Esophagus squamous epithelium (tissue), 5 donors: Measurements from ENCODE around the gene NAA80. TPM values are rescaled to one million over a fixed set of nuclear protein-coding genes. Genes with fewer than 3 reads are reported as not detected.

Experiments
- DNase-seq: peaks from one replicate; lab custom pipeline; 2025; lab: John Stamatoyannopoulos, UW
- H3K27ac ChIP-seq, 4 donors: fragments of 200-600 bp; sonication (generic); one replicate each; pipeline ENCODE4 v1.5.1; 2016 to 2019; ENCODE audit warnings: mild to moderate bottlenecking in 1 of 4
- H3K27me3 ChIP-seq, 4 donors: fragments of 200-600 bp; sonication (generic); 1 replicate in 3 of 4; 2 replicates in 1 of 4; pipeline versions ENCODE4 v1.5.1 to v1.6.0; 2017 to 2021; ENCODE audit warnings: antibody characterized with exemption in 1 of 4
- H3K36me3 ChIP-seq, 3 donors: fragments of 200-600 bp; sonication (generic); one replicate each; pipeline ENCODE4 v1.5.1; 2016 to 2019
- H3K4me1 ChIP-seq, 3 donors: fragments of 200-600 bp; sonication (generic); one replicate each; pipeline ENCODE4 v1.5.1; 2017 to 2019
- H3K4me3 ChIP-seq, 4 donors: fragments of 200-600 bp; sonication (generic); 1 replicate in 3 of 4; 2 replicates in 1 of 4; pipeline ENCODE4 v1.5.1; 2016 to 2019; ENCODE audit warnings: mild to moderate bottlenecking in 2 of 4, moderate library complexity in 1 of 4
- H3K9me3 ChIP-seq, 3 donors: fragments of 200-600 bp; sonication (generic); one replicate each; pipeline ENCODE4 v1.5.1; 2016 to 2019
- POLR2A ChIP-seq, 4 donors: fragments of 450-650 bp; IDR thresholded peaks; one replicate each; pipeline ENCODE4 v1.6.1; 2017; ENCODE audit warnings: antibody characterized with exemption in 4 of 4, mild to moderate bottlenecking in 4 of 4, moderate library complexity in 3 of 4
- whole genome bisulfite sequencing, 2 donors: methylation state at CpG; one replicate each; pipeline ENCODE4 v1.1.5; 2018; 5-methylcytosine and 5-hydroxymethylcytosine counted together
- intact Hi-C: fragments of 100-400 bp; cut with DNase I; formaldehyde crosslinking; loops from one replicate; pipeline ENCODE4 v1.15.0; 2022
- total RNA-seq, 4 donors: library from RNA; depleted of rRNA; stranded (reverse); fragments of >200 nt; gene quantifications; one replicate each; pipeline ENCODE4 v1.1.0, GENCODE V29; 2016
- TF ChIP-seq, protein P1 (sequence below), 6 experiments: fragments of 450-650 bp in 4 of 6; fragments of 200-600 bp in 2 of 6; sonication (generic) in 2 of 6; IDR thresholded peaks; one replicate each; pipeline ENCODE4 v1.5.1; 2016 to 2019; ENCODE audit warnings: antibody characterized with exemption in 6 of 6, mild to moderate bottlenecking in 4 of 6, moderate library complexity in 4 of 6
- donor health status: DM: yes; HTN: yes; CAD: no.

The NAA80 gene
- total RNA-seq, 4 donors from 2014 or later: 6.0 to 16.2 (median 7.7) TPM

- Histone ChIP-seq H3K36me3 (no peaks in the 10 kb centered on the region), H3K4me1 (peaks cover 11 to 84% (median 62%) of the 10 kb centered on the region in 3 donors), H3K9me3 (no peaks in the 10 kb centered on the region), H3K27me3 (no peaks in the 10 kb centered on the region), H3K27ac (peak overlapping the region; percentile 67 to 90 (median 88)), H3K4me3 (peak overlapping the region in 1 of 4 donors; percentile 59)
- 87 to 89% methylated on average over 3 to 4 of the region's 6 CpGs for WGBS, 2 donors
- DNase-seq: no peak
- intact Hi-C loops: no loop called here
- TF ChIP-seq, protein P1, sequence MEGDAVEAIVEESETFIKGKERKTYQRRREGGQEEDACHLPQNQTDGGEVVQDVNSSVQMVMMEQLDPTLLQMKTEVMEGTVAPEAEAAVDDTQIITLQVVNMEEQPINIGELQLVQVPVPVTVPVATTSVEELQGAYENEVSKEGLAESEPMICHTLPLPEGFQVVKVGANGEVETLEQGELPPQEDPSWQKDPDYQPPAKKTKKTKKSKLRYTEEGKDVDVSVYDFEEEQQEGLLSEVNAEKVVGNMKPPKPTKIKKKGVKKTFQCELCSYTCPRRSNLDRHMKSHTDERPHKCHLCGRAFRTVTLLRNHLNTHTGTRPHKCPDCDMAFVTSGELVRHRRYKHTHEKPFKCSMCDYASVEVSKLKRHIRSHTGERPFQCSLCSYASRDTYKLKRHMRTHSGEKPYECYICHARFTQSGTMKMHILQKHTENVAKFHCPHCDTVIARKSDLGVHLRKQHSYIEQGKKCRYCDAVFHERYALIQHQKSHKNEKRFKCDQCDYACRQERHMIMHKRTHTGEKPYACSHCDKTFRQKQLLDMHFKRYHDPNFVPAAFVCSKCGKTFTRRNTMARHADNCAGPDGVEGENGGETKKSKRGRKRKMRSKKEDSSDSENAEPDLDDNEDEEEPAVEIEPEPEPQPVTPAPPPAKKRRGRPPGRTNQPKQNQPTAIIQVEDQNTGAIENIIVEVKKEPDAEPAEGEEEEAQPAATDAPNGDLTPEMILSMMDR (IDR thresholded peaks at IDR 0.05): no peak
- TF ChIP-seq POLR2A (IDR thresholded peaks at IDR 0.05): no peak
These were observed 33.2 kb downstream of the NAA80 start for GRCh38 chr3:50266017-50266416.

DNA sequence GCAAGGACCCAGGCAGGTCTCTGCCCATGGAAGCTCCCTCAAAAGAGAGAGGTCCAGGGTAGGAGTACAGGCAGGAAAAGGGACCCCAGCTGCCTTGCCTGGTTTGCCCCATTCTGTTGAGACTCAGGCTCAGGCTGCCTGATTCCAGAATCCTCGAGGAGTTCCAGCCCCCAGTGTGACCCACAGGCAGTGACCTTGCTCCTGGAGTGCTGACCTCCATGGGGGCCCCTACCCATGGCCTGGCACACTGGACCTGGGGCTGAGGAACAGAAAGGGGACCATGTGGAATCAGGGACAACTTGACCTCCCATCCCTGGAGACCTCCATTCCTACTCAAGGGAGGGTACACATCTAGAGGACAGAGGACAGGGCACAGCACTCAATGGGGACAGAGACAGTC lies 33.6 kb downstream of the NAA80 start:
- WGBS, 2 donors: 33 to 40% methylated on average over 1 of the region's 1 CpG
- Histone ChIP-seq H3K27ac (peak overlapping the region; percentile 67 to 90 (median 88)), H3K36me3 (no peaks in the 10 kb centered on the region), H3K27me3 (no peaks in the 10 kb centered on the region), H3K4me3 (no peak overlapping the region), H3K4me1 (peaks cover 13 to 85% (median 66%) of the 10 kb centered on the region in 3 donors), H3K9me3 (no peaks in the 10 kb centered on the region)
- intact Hi-C loops: no loop called here
- no peak for DNase-seq
- TF ChIP-seq POLR2A (IDR thresholded peaks at IDR 0.05): no peak
- TF ChIP-seq, protein P1 (IDR thresholded peaks at IDR 0.05): no peak

GRCh38 chr3:50264964-50265485 lies 34.2 kb downstream of the NAA80 start:
- intact Hi-C loops: no loop called here
- no peaks in the 10 kb centered on the region for H3K36me3 ChIP-seq
- no peak for DNase-seq
- H3K27me3 ChIP-seq: no peaks in the 10 kb centered on the region
- no peak for TF ChIP-seq POLR2A (IDR thresholded peaks at IDR 0.05)
- TF ChIP-seq, protein P1 (IDR thresholded peaks at IDR 0.05): no peak
- H3K9me3 ChIP-seq: no peaks in the 10 kb centered on the region
- H3K27ac ChIP-seq: peak overlapping the region; percentile 67 to 90 (median 88)
- peaks cover 18 to 85% (median 68%) of the 10 kb centered on the region in 3 donors for H3K4me1 ChIP-seq
- WGBS, 2 donors: 49 to 53% methylated on average over 2 to 6 of the region's 7 CpGs
- no peak overlapping the region for H3K4me3 ChIP-seq

DNA sequence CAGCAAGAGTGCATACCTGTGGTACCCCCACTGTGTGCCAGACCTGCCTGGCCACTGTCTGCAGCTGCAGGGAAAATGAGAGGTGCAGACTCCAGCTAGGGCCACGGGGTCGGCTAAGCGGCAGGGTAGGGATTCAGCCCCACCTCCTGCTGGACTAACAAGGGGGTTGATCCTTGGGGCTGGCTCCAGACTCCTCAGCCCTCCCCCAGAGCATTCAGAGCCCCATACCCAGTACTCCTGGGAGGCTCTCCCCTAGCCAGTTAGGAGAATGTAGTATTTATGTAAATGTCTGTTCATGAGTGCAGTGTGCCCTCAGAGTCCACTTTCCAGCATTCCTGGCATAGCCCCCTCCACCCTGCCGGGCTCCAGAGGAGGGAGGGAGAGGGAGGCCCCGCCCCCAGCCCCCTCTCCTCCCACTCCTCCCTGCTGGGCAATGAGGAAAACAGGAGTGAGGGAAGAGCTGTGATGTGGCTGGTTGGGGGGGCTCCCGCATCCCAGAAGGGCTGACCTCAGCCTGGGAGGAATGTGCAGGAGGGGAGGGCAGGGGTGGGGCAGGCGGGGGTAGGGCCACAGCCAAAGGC lies 34.7 kb downstream of the NAA80 start:
- H3K27me3 ChIP-seq: no peaks in the 10 kb centered on the region
- no peak overlapping the region for H3K4me3 ChIP-seq
- intact Hi-C loops: no loop called here
- H3K27ac ChIP-seq: peak overlapping the region; percentile 67 to 90 (median 88)
- no peak for DNase-seq
- TF ChIP-seq, protein P1 (IDR thresholded peaks at IDR 0.05): no peak
- no peak for TF ChIP-seq POLR2A (IDR thresholded peaks at IDR 0.05)
- H3K36me3 ChIP-seq: no peaks in the 10 kb centered on the region
- 33 to 44% methylated on average over 3 of the region's 7 CpGs for WGBS, 2 donors
- peaks cover 22 to 85% (median 67%) of the 10 kb centered on the region in 3 donors for H3K4me1 ChIP-seq
- H3K9me3 ChIP-seq: no peaks in the 10 kb centered on the region
